H1 (cell line): ENCODE results near the gene PRPS1. TPM values are rescaled to one million over a fixed set of nuclear protein-coding genes. Genes with fewer than 3 reads are reported as not detected.

Experiments used
- SIN3A ChIP-seq, 2 experiments: IDR thresholded peaks in 1 of 2; conservative IDR thresholded peaks in 1 of 2; 2 replicates each; pipeline ENCODE4 v1.6.1; 2011 to 2012; ENCODE audit warnings: low read length in 2 of 2, improper control_type of control experiment in 1 of 2, low read depth in 1 of 2, mild to moderate bottlenecking in 1 of 2
- TBP ChIP-seq: IDR thresholded peaks from 2 replicates; pipeline ENCODE4 v1.6.1; 2011; ENCODE audit warnings: low read depth, low read length, improper control_type of control experiment
- polyA plus RNA-seq, 7 experiments: library from polyadenylated mRNA; depleted of rRNA in 3 of 7; stranded (reverse) in 5 of 7; unstranded in 2 of 7; fragments of >200 nt in 5 of 7; fragments of 200-250 nt in 2 of 7; gene quantifications; 1 replicate in 5 of 7; 2 replicates in 1 of 7; 4 replicates in 1 of 7; pipeline versions ENCODE4 v1.2.1 to v1.2.3, GENCODE V29; 2011 to 2013; ENCODE audit warnings: missing spikeins in 2 of 7, mixed read lengths in 2 of 7
- total RNA-seq: library from RNA; stranded (reverse); fragmentation: NEBNext Ultra II Directional; extraction: Animal tissue kit (Norgen Biotek cat#: 25700); gene quantifications from 2 replicates; pipeline ENCODE4 v1.2.1, GENCODE V29; 2021

Gene PRPS1
- total and polyA plus RNA-seq, 2 of the 8 experiments (the other 6 are each of a cell fraction or from before 2014, with no cell fraction given) = 90.1 to 110 TPM

DNA sequence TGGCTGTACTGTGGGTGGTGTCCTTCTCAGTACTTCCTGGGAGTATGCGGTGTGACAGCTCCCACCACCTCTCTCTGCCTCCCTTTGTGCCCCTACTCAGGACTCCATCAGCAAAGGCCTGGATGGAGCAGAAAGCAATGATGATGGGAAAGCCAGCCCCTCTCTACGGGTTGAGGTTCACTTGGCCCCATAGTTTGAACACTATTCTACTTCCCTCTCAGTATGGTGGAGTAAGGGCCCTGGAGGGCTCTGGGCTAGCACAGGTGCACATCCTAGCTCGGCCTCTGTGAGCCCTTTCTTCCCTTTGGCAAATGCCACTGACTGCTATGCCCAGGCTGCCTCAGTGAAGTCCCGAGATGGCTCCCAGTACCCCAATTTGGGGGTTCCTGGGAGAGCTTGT lies 31.0 kb downstream of the PRPS1 start (continued):
- TF ChIP-seq SIN3A (conservative IDR thresholded peaks at IDR 0.05 in 1 of 2, IDR thresholded peaks at IDR 0.05 in 1 of 2; ENCODE audit: low read depth in 1 of 2, low read length in 2 of 2) (no peak), TBP (no peak)
